Lung (tissue), 12 donors: ENCODE results near the gene NEU3. TPM values are rescaled to one million over a fixed set of nuclear protein-coding genes. Genes with fewer than 3 reads are reported as not detected.

Experiments
- ATAC-seq: fragments of 200-7000 bp; cut with Tn5 transposase; one replicate; pipeline ENCODE4 v1.9.1; 2020; ENCODE audit warnings: moderate number of reproducible peaks; ENCODE audit not compliant: insufficient read depth, low FRiP score
- DNase-seq, 3 donors: peaks; one replicate each; pipeline ENCODE4 v3.0.0-alpha.2; 2013 to 2017
- H3K27ac ChIP-seq, 2 donors: one replicate each; pipeline ENCODE4 v1.5.1; 2013; ENCODE audit warnings: mild to moderate bottlenecking in 2 of 2, moderate library complexity in 2 of 2, control low read depth in 1 of 2, inconsistent platforms in 1 of 2, low read depth in 1 of 2, low read length in 1 of 2
- H3K27me3 ChIP-seq, 3 donors: one replicate each; pipeline ENCODE4 v1.5.1; 2013; ENCODE audit warnings: low read length in 2 of 3; ENCODE audit not compliant: control insufficient read depth in 3 of 3, insufficient read depth in 3 of 3
- H3K36me3 ChIP-seq, 4 donors: one replicate each; pipeline ENCODE4 v1.5.1; 2013; ENCODE audit warnings: low read length in 4 of 4, mild to moderate bottlenecking in 1 of 4, moderate library complexity in 1 of 4; ENCODE audit not compliant: control insufficient read depth in 4 of 4, insufficient read depth in 4 of 4
- H3K4me1 ChIP-seq, 5 donors: one replicate each; pipeline ENCODE4 v1.5.1; 2013; ENCODE audit warnings: low read length in 5 of 5, mild to moderate bottlenecking in 2 of 5, moderate library complexity in 1 of 5; ENCODE audit not compliant: control insufficient read depth in 5 of 5, insufficient read depth in 5 of 5
- H3K4me3 ChIP-seq: one replicate; pipeline ENCODE4 v1.5.1; 2013; ENCODE audit warnings: mild to moderate bottlenecking, control low read depth, moderate library complexity
- H3K9ac ChIP-seq, 2 donors: one replicate each; pipeline ENCODE4 v1.5.1; 2013; ENCODE audit warnings: low read length in 2 of 2, control low read depth in 1 of 2; ENCODE audit not compliant: insufficient read depth in 1 of 2
- H3K9me3 ChIP-seq, 4 donors: one replicate each; pipeline ENCODE4 v1.5.1; 2013; ENCODE audit warnings: low read length in 3 of 4, mild to moderate bottlenecking in 1 of 4, moderate library complexity in 1 of 4; ENCODE audit not compliant: control insufficient read depth in 4 of 4, insufficient read depth in 3 of 4
- CTCF ChIP-seq: IDR thresholded peaks from 2 replicates; pipeline ENCODE4 v1.5.1; 2012; ENCODE audit warnings: mild to moderate bottlenecking; ENCODE audit errors: control extremely low read depth, extremely low read depth
- WGBS, 2 donors: extraction: QIAGEN DNeasy Blood & Tissue Kit; methylation state at CpG; one replicate each; pipeline ENCODE4 v1.1.7; 2013; 5-methylcytosine and 5-hydroxymethylcytosine counted together
- polyA plus RNA-seq, 2 donors: library from polyadenylated mRNA; stranded (reverse); fragments of 200-250 nt; gene quantifications; one replicate each; pipeline ENCODE4 v1.2.1, GENCODE V29; 2013
- total RNA-seq, 2 donors: library from RNA; depleted of rRNA in 1 of 2; stranded (reverse); fragments of >200 nt in 1 of 2; gene quantifications; one replicate each; pipeline ENCODE4 v1.2.1, GENCODE V29; 2014 to 2021
- donor health status: control.
- donor health status: control.
- donor health status: Bipolar disorder and iron deficiency.
- donor health status: healthy.
- donor health status: DM: yes; HTN: yes; CAD: no.

Gene NEU3
- total and polyA plus RNA-seq, 4 donors, result 4.1 to 13.9 (median 7.9) TPM

- no peaks in the 10 kb centered on the region for H3K36me3 ChIP-seq
- WGBS, 2 donors, result 85 to 98% methylated on average over 3 of the region's 3 CpGs
- ATAC-seq (no peak), DNase-seq (no peak)
- TF ChIP-seq CTCF, result no peak
- no peak overlapping the region for H3K27ac ChIP-seq
- H3K9me3 ChIP-seq, result no peaks in the 10 kb centered on the region
- no peak overlapping the region for H3K4me3 ChIP-seq
- no peaks in the 10 kb centered on the region for H3K4me1 ChIP-seq
- H3K9ac ChIP-seq, result no peak overlapping the region
- H3K27me3 ChIP-seq, result no peaks in the 10 kb centered on the region
Measured at GRCh38 chr11:75032550-75032935, 43.8 kb downstream of the NEU3 start.

GRCh38 chr11:75033916-75034315 lies 45.2 kb downstream of the NEU3 start:
- Histone ChIP-seq H3K36me3 (no peaks in the 10 kb centered on the region), H3K4me3 (no peak overlapping the region), H3K9ac (no peak overlapping the region), H3K27me3 (no peaks in the 10 kb centered on the region), H3K9me3 (no peaks in the 10 kb centered on the region), H3K4me1 (no peaks in the 10 kb centered on the region), H3K27ac (no peak overlapping the region)
- no peak for TF ChIP-seq CTCF
- ATAC-seq (no peak), DNase-seq (no peak)
- WGBS, 2 donors, result 91 to 96% methylated on average over 3 of the region's 3 CpGs

- no peaks in the 10 kb centered on the region for H3K36me3 ChIP-seq
- no peak overlapping the region for H3K9ac ChIP-seq
- ATAC-seq (no peak), DNase-seq (no peak)
- no peaks in the 10 kb centered on the region for H3K27me3 ChIP-seq
- TF ChIP-seq CTCF, result no peak
- H3K9me3 ChIP-seq, result no peaks in the 10 kb centered on the region
- no peaks in the 10 kb centered on the region for H3K4me1 ChIP-seq
- no peak overlapping the region for H3K4me3 ChIP-seq
- no peak overlapping the region for H3K27ac ChIP-seq
- WGBS, 2 donors, result 84 to 91% methylated on average over 5 of the region's 5 CpGs
Measured at GRCh38 chr11:75035256-75035655, 46.5 kb downstream of the NEU3 start.

GRCh38 chr11:75035911-75036565 lies 47.3 kb downstream of the NEU3 start:
- ATAC-seq, result no peak

More at GRCh38 chr11:75035911-75036565, 47.3 kb downstream of the NEU3 start:
- H3K36me3 ChIP-seq, result no peaks in the 10 kb centered on the region
- no peak for TF ChIP-seq CTCF
- no peak overlapping the region for H3K27ac ChIP-seq
- H3K27me3 ChIP-seq, result no peaks in the 10 kb centered on the region
- H3K4me1 ChIP-seq, result no peaks in the 10 kb centered on the region
- 82 to 84% methylated on average over 3 of the region's 3 CpGs for WGBS, 2 donors
- no peak overlapping the region for H3K9ac ChIP-seq
- H3K4me3 ChIP-seq, result no peak overlapping the region
- DNase-seq, result no peak
- H3K9me3 ChIP-seq, result no peaks in the 10 kb centered on the region
